ENCODE measurements around the gene NXNL1.
A peak's percentile ranks its signal among the peaks of the same experiment; 100 is the strongest.
"Not testable (repeated sequence)": the region's sequence is repeated elsewhere in the genome, so short reads cannot be mapped to it uniquely, and the experiment has no call there.

NXNL1 gene

GRCh38 chr19:17486545-17487240 lies 26.0 kb upstream of the NXNL1 start:
- no peak for DNase-seq

GRCh38 chr19:17484520-17485185 lies 23.9 kb upstream of the NXNL1 start:
- no peak for DNase-seq

- no peak for DNase-seq
These were observed 22.9 kb upstream of the NXNL1 start for GRCh38 chr19:17483605-17484002.

- no peak for DNase-seq
These were observed 22.3 kb upstream of the NXNL1 start for GRCh38 chr19:17482877-17483604.

- no peak for DNase-seq
These were observed 21.3 kb upstream of the NXNL1 start for GRCh38 chr19:17481986-17482385.

- no peak for DNase-seq
These were observed 18.6 kb upstream of the NXNL1 start for GRCh38 chr19:17479325-17479791.

- DNase-seq: no peak
These were observed 14.9 kb upstream of the NXNL1 start for GRCh38 chr19:17475541-17476115.

GRCh38 chr19:17475011-17475540 lies 14.3 kb upstream of the NXNL1 start:
- not testable (repeated sequence) for DNase-seq

GRCh38 chr19:17473041-17473440 lies 12.3 kb upstream of the NXNL1 start:
- DNase-seq: no peak

- no peak for DNase-seq
These were observed 10.8 kb upstream of the NXNL1 start for GRCh38 chr19:17471410-17472125.

- peak; percentile 88 for DNase-seq
These were observed 9.5 kb upstream of the NXNL1 start, which contains the start of gene SLC27A1 for GRCh38 chr19:17470068-17470841. Gene SLC27A1, plus strand, starts transcription at chr19:17470524. Its CDS starts 17 bp downstream, at chr19:17470541.

GRCh38 chr19:17469481-17470067 lies 8.8 kb upstream of the NXNL1 start:
- DNase-seq: peak; percentile 91

- no peak for DNase-seq
These were observed 8.4 kb upstream of the NXNL1 start for GRCh38 chr19:17469092-17469480.

GRCh38 chr19:17468302-17469091 lies 7.8 kb upstream of the NXNL1 start:
- DNase-seq: no peak

- DNase-seq: no peak
These were observed 7.0 kb upstream of the NXNL1 start for GRCh38 chr19:17467471-17468301.

- no peak for DNase-seq
These were observed 5.7 kb upstream of the NXNL1 start for GRCh38 chr19:17466487-17466850.

GRCh38 chr19:17458970-17459369 lies 1.8 kb downstream of the NXNL1 start:
- no peak for DNase-seq

GRCh38 chr19:17457616-17458015 lies 3.1 kb downstream of the NXNL1 start:
- no peak for DNase-seq

- DNase-seq: no peak
These were observed 4.6 kb downstream of the NXNL1 start for GRCh38 chr19:17456127-17456526.

Data from activated naive CD4-positive, alpha-beta T cell treated with anti-CD3 and anti-CD28 coated beads, Interleukin-2, amount 50 U/mL, for 16 hours (primary cell).